T-helper 1 cell (primary cell): ENCODE data around the gene CNIH2.
"Not testable (repeated sequence)": the region's sequence is repeated elsewhere in the genome, so short reads cannot be mapped to it uniquely, and the experiment has no call there.

Experiments
- DNase-seq, 5 donors: peaks; one replicate each; pipeline ENCODE4 v3.0.0-alpha.2; 2012 to 2020

CNIH2 gene

DNA sequence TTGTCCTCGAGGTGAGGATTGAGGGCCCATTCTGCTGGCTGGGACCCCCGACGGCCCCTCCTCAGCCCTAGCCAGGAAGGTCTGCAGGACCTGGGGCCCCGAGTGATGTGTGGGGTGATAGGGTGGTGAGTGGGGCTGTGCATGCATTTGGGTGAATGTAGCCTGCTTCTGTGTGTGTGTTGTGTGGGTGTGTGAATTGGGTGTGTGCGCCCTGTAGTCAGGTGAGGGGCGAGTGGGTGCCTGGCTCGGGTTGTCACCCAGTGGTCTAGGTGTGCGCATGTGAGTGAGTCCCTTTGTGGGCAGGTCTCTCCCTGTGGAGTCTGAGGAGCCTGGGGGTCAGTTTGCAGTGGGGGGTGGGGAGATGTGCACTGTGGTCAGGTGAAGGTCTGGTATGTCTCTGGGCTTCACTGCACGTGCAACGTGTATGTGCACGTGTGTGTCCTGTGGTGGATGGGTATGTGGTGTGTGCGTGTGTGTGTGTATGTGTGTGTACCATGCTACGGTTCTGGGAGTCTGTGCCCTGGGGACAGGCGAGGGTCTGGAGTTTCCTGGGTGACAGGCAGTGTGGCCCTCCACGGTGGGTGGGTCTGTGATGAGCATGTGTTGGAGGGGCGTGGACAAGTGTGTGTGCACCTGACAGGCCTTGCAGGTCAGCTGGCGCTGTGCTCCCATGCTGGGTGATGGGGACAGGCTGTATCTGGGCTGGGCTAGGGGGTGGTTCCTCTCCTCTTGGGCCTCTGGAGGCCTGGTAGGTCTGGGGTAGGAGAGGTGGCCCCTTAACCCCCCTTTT lies 14.8 kb downstream of the CNIH2 start:
- no peak for DNase-seq

- no peak for DNase-seq
These were observed 15.4 kb downstream of the CNIH2 start for GRCh38 chr11:66293352-66293751.

- no peak for DNase-seq
These were observed 16.0 kb downstream of the CNIH2 start for GRCh38 chr11:66293777-66294625.

DNA sequence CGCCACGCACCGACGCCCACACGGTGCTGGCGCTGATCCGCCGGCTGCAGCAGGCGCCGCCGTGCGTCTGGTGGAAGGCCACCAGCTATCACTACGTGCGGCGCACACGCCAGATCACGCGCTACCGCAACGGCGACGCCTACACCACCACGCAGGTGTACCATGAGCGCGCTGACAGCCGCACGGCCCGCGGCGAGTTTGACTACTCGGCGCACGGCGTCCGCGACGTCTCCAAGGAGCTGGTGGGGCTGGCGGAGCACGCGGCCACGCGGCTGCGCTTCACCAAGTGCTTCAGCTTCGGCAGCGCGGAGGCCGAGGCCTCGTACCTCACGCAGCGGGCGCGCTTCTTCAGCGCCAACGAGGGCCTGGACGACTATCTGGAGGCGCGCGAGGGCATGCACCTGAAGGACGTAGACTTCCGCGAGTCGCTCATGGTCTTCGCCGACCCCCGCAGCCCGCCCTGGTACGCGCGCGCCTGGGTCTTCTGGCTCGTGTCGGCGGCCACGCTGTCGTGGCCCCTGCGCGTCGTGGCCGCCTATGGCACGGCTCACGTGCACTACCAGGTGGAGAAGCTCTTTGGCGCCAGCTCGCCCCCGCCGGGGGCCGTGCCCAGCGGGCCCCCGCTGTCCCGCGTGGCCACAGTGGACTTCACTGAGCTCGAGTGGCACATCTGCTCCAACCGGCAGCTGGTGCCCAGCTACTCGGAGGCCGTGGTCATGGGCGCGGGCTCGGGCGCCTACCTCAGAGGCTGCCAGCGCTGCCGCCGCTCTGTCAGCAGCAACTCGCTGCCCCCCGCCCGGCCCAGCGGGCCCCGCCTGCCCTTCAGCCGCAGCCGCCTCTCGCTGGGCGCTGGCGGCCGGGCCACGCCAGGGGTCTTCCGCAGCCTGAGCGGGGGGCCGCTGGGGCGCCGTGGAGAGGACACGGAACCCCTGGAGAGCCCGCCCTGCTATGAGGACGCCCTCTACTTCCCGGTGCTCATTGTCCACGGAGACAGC lies 16.9 kb downstream of the CNIH2 start:
- no peak for DNase-seq

- no peak for DNase-seq
These were observed 19.6 kb downstream of the CNIH2 start for GRCh38 chr11:66297610-66298009.

DNA sequence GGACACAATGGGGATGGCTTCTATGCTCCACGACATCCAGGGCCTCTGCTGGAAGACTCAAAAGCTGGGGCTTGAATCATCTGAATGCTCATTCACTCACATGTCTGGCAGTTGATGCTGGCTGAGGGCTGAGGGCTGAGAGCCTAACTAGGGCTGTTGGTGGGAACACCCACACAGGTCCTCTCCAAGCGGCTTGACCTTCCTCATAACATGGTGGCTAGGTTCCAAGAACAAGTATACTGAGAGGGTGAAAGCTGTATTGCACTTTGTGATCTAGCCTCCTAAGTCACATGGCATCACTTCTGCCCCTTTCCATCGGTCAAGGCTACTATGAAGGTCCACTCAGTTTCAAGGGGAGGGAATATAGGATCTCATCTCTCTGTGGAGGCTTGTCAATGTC lies 21.2 kb downstream of the CNIH2 start:
- no peak for DNase-seq

DNA sequence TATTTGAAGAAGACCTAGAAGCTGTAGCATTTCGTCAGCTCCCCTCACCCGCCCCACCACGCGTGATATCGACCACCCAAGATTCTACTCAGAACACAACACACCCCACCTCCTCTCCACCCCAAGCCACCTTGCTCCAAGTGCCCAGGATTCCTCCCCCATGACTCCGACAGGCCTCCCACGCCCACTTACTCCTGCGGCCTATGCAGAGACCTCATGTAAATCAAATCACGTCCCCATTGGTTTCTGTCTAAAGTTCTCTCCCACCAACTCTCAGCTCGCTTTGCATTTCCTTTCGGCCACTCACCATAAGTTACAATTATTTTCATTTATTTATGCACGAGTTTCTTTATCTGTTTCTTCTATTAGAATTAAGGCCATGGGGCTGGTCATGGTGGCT lies 24.7 kb downstream of the CNIH2 start:
- no peak for DNase-seq

DNA sequence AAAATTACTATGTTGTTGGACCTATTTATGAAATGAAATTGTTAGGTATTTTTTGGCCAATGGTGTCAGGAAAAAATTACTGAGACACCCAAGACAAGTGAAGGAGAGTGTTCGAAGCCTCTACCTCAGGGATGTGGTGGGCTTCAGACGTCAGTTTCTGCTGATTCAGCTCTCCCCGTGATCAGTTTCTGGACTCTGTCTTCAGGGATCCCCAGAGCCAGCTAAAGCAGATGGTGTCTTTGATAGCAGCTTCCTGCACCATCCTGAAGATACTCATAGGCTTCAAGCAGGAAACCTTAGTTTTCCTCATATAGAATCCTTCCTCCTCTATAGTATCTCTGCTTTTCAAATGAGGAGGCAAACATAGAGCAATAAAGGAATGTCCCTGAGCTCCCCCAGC lies 31.5 kb downstream of the CNIH2 start:
- no peak for DNase-seq

DNA sequence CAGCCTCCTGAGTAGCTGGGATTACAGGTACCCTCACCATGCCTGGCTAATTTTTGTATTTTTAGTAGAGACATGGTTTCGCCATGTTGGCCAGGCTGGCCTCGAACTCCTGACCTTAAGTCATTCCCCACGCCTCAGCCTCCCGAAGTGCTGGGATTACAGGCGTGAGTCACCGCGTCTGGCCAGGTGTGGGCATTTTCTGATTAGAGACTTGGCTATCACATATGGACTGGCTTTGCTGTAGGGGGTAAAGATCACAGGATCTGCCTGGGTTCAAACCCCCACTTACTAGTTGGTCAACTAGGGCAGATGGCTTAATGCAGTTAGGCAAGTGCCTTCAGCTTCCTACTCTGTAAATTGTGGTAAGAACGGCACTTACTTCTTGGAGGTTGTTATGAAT lies 32.3 kb downstream of the CNIH2 start:
- DNase-seq: no peak

GRCh38 chr11:66310803-66311440 lies 32.9 kb downstream of the CNIH2 start:
- not testable (repeated sequence) for DNase-seq

- DNase-seq: no peak
These were observed 33.5 kb downstream of the CNIH2 start for GRCh38 chr11:66311470-66311964.

GRCh38 chr11:66311965-66312548 lies 34.1 kb downstream of the CNIH2 start:
- DNase-seq: peak; percentile 88 to 99 (median 96)

DNA sequence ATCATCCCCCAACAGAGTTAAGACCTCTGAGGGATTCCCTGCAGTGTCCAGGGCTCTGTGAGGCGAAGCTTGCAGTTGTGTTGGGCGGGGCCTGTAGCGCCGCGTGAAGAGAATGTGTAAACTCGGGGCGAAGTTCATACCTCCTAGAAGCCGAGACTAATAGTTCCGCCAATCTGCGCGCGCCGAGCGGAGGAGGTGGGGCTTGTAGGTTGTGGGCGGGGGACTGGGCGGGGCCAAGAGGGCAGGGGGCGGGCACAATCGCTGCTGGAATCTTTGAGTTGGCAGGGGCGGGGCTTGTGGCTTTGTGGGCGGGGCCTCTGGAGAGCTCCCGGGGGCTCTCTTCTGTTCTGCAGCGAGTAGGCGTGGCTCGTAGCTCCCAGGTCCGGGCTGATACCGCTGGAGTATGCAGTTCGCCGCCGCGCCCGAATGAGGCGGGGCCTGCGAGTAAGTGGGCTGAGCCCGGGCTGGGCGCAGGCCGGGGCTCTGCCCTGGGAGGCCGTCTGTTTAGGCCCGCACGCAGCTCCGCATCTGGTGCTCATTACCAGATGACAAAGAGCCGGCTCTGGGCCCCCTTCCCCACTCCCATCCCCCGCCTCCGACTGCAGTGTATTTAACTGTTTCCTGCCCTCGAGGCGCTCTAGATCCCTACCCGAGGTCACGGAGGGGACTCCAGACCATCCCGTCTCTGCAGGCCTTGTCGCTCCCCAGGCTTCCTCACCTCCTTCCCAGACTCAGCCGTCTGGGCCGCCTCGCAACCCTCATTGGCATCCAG lies 34.8 kb downstream of the CNIH2 start:
- peak; percentile 97 to 100 (median 98) for DNase-seq

DNA sequence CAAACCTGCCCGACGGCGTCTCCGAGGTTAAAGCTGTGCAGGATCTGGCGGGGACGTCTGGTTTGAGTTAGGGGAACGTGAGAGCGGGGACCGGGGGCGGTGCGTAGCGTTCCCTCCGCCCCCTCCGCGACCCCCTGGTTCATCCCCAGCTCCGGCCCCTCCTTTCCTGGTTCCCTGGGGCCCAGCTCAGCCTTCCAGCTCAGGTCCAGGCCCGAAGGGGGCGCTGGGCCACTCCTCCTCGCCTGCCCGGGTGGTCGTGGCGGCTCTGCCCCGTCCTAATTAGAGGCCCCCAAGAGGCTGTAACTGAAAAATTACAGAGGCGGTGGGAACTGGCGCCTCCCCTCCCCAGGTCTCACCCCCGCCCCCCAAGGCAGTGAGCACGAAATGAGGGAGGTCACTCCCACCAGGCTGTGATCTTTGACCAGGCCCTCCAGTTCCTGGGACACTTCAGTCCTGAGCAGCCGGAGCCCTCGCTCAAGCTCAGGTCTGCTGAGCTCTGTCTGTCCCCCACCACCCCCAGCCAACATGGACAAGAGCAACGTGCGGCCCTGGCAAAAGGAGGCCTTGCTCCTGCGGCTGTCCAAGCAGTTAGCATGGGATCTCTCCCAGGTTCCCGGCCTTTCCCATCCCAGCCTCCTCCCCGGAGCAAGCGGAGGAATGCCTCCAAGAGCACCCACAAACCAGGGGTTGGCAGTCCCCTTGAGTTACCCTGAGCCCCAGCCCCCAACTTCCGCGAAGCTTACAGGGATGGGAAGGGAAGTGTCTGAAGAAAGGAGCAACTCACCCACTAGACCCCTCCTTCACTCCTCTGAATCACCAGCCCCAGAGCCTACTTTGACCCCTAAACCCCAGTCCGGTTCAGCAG lies 35.6 kb downstream of the CNIH2 start:
- no peak for DNase-seq

DNA sequence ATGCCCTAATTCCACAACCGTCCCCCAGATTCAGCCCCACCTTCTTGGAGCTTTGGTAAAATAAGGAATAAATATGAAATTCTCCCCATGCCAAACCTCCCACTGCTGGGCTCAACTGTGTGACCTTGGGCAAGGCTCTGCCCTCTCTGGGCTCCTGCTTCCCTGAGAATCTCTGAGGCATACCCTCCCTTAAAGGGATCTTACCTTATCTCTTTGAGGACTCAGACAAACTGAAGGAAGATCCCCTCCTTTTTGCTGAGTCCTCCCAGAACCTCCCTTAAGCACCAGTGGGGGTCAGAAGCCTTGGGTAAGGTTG lies 36.2 kb downstream of the CNIH2 start:
- no peak for DNase-seq

DNA sequence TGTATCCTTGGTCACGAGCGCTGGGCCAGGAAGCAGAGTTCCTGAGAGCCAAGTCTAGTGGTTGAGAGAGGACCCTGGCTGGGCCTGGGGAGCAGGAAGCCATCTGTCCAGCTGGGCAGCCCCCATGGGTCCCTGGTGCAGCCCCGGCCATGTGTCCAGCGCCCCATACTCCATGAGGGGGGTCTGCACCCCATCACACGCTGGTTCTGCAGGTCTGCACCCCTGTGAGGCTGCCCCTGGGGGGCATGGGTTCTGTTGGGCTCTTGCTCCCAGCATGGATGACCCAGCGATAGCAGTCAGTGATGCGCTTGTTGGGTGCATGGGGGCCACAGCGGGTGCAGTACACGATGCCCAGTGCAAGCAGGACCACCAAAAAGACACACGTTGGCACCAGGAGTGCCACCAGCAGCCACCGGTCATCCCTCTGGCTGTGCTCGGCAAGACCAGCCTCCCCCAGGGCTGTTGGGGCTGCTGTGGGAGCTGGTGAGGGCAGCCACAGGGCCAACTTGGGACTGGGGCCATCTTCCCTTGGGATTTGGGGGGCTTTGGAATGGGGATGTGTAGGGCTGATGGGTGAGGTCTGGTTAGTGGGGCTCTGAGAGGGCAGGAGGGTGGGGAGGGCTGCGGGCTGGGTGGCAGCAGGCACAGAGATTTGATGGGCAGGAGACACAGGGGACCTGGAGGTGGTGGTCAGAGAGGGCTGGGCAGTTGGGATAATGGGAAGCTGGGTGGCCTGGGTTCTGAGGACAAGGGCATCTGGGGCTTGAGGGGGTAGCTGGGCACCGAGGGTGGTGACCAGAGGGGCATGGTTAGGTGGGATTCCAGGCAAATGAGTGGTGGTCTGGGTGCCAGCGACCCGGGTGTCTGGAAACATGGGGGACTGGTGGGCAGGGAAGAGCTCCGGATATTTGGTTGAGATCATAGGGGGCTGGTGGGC lies 36.9 kb downstream of the CNIH2 start:
- DNase-seq: no peak

DNA sequence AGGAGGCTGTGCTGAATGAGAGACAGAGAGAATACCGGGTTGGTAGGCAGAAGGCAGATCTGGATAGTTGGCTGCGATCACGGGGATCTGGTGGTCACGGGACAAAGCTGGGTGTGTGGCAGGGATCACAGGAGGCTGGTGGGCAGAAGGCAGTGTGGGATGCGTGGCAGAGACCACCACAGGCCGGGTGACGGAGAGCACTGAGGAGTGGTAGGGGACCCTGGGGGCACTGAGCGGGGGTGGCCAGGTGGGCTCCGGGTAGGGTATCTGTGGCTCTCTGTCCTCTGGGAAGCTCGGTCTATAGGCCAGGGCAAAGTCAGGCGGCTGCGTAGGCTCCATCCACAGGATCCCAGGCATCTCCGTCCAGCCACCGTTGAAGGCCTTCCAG lies 37.5 kb downstream of the CNIH2 start:
- no peak for DNase-seq

- DNase-seq: no peak
These were observed 38.2 kb downstream of the CNIH2 start for GRCh38 chr11:66315921-66316811.
